ENCODE measurements around the gene GOLGA8N. TPM values are rescaled to one million over a fixed set of nuclear protein-coding genes. Genes with fewer than 3 reads are reported as not detected.
"Not testable (repeated sequence)": the region's sequence is repeated elsewhere in the genome, so short reads cannot be mapped to it uniquely, and the experiment has no call there.

GOLGA8N gene
- 0.45 TPM for polyA plus RNA-seq (2013, experiment 1 of 2)
- 0.25 TPM for polyA plus RNA-seq (2013, experiment 2 of 2)

DNA sequence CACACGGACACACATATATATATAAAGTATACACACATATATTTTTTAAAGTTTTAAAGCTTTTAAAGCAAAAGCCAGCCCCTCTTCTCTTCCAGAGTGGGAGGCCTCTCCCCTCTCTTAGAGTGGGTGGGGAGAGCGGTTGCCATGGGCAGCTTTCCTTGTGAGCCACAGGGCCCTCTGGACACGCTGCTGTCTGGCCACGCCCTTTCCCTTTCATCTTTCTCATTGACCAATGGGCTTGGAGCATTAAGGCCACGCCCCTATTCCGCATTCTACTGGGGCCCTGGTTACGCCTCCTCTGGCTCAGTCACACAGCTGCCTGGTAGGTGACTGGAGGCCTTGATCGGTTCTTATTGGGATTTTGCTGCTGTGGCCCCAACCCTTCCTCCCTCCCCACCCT lies at the start of gene GOLGA8N:
TSS of gene GOLGA8N (plus strand) at position 306 of the 400 bp plus-strand sequence.
- H2BK12ac ChIP-seq (ENCODE audit: low read length); H2BK15ac ChIP-seq (ENCODE audit: low read length); H3K23ac ChIP-seq (ENCODE audit: low read depth, low read length, poor library complexity); H3K27me3 ChIP-seq (ENCODE audit: control insufficient read depth in 3 of 3, insufficient read depth in 3 of 3, low read depth in 1 of 3, low read length in 3 of 3); DNase-seq (ENCODE audit: low spot score); H3K4me3 ChIP-seq (ENCODE audit: low read length in 2 of 2); H3K4ac ChIP-seq (ENCODE audit: low read length); H3K9me3 ChIP-seq (replicated peaks in 1 of 2; ENCODE audit: control insufficient read depth in 2 of 2, insufficient read depth in 1 of 2, low read depth in 1 of 2, low read length in 2 of 2); H3K4me2 ChIP-seq (ENCODE audit: insufficient read depth, low read length, poor library complexity, severe bottlenecking); H3K4me1 ChIP-seq (ENCODE audit: control insufficient read depth in 2 of 2, insufficient read depth in 1 of 2, low read depth in 1 of 2, low read length in 2 of 2); H3K18ac ChIP-seq (ENCODE audit: low read length); H2AK5ac ChIP-seq (ENCODE audit: low read depth, low read length); H4K91ac ChIP-seq (ENCODE audit: low read depth, low read length, poor library complexity); H2BK5ac ChIP-seq (ENCODE audit: low read length); H3K36me3 ChIP-seq (replicated peaks in 1 of 2; ENCODE audit: control insufficient read depth in 2 of 2, insufficient read depth in 2 of 2, low read length in 2 of 2); H2AFZ ChIP-seq (ENCODE audit: low read length); H3K27ac ChIP-seq (replicated peaks; ENCODE audit: low read length); H4K8ac ChIP-seq (ENCODE audit: low read depth, low read length); H3K14ac ChIP-seq (ENCODE audit: low read length); H3K9ac ChIP-seq (ENCODE audit: low read depth, low read length, poor library complexity); H2BK120ac ChIP-seq (ENCODE audit: low read depth, low read length); H3K79me1 ChIP-seq (ENCODE audit: low read depth, low read length): not testable (repeated sequence)
- WGBS, 2 donors (ENCODE audit: extremely low coverage in 2 of 2, insufficient read length in 2 of 2, insufficient replicate concordance in 1 of 2) = no CpG with 5 or more reads among the region's 8 CpGs

- H3K14ac ChIP-seq (ENCODE audit: low read length); H3K27ac ChIP-seq (replicated peaks; ENCODE audit: low read length); H3K9me3 ChIP-seq (replicated peaks in 1 of 2; ENCODE audit: control insufficient read depth in 2 of 2, insufficient read depth in 1 of 2, low read depth in 1 of 2, low read length in 2 of 2); H3K4me2 ChIP-seq (ENCODE audit: insufficient read depth, low read length, poor library complexity, severe bottlenecking); H3K4me3 ChIP-seq (ENCODE audit: low read length in 2 of 2); H2BK5ac ChIP-seq (ENCODE audit: low read length); H4K8ac ChIP-seq (ENCODE audit: low read depth, low read length); H3K4me1 ChIP-seq (ENCODE audit: control insufficient read depth in 2 of 2, insufficient read depth in 1 of 2, low read depth in 1 of 2, low read length in 2 of 2); H3K23ac ChIP-seq (ENCODE audit: low read depth, low read length, poor library complexity); H3K36me3 ChIP-seq (replicated peaks in 1 of 2; ENCODE audit: control insufficient read depth in 2 of 2, insufficient read depth in 2 of 2, low read length in 2 of 2); H2BK120ac ChIP-seq (ENCODE audit: low read depth, low read length); H3K79me1 ChIP-seq (ENCODE audit: low read depth, low read length); H3K4ac ChIP-seq (ENCODE audit: low read length); H4K91ac ChIP-seq (ENCODE audit: low read depth, low read length, poor library complexity); H3K27me3 ChIP-seq (ENCODE audit: control insufficient read depth in 3 of 3, insufficient read depth in 3 of 3, low read depth in 1 of 3, low read length in 3 of 3); H3K9ac ChIP-seq (ENCODE audit: low read depth, low read length, poor library complexity); H2BK12ac ChIP-seq (ENCODE audit: low read length); H2AK5ac ChIP-seq (ENCODE audit: low read depth, low read length); H2BK15ac ChIP-seq (ENCODE audit: low read length); H3K18ac ChIP-seq (ENCODE audit: low read length); H2AFZ ChIP-seq (ENCODE audit: low read length); DNase-seq (ENCODE audit: low spot score): not testable (repeated sequence)
- WGBS, 2 donors (ENCODE audit: extremely low coverage in 2 of 2, insufficient read length in 2 of 2, insufficient replicate concordance in 1 of 2) = no CpG with 5 or more reads among the region's 1 CpG
These were observed 49.8 kb upstream of the GOLGA8N start for GRCh38 chr15:32543456-32543855.

GRCh38 chr15:32545129-32545528 lies 48.1 kb upstream of the GOLGA8N start:
- not testable (repeated sequence) for H2AK5ac ChIP-seq (ENCODE audit: low read depth, low read length); H3K79me1 ChIP-seq (ENCODE audit: low read depth, low read length); H4K91ac ChIP-seq (ENCODE audit: low read depth, low read length, poor library complexity); H3K9me3 ChIP-seq (replicated peaks in 1 of 2; ENCODE audit: control insufficient read depth in 2 of 2, insufficient read depth in 1 of 2, low read depth in 1 of 2, low read length in 2 of 2); H2AFZ ChIP-seq (ENCODE audit: low read length); H3K27ac ChIP-seq (replicated peaks; ENCODE audit: low read length); H3K14ac ChIP-seq (ENCODE audit: low read length); H3K4me2 ChIP-seq (ENCODE audit: insufficient read depth, low read length, poor library complexity, severe bottlenecking); H3K36me3 ChIP-seq (replicated peaks in 1 of 2; ENCODE audit: control insufficient read depth in 2 of 2, insufficient read depth in 2 of 2, low read length in 2 of 2); H3K9ac ChIP-seq (ENCODE audit: low read depth, low read length, poor library complexity); H4K8ac ChIP-seq (ENCODE audit: low read depth, low read length); H2BK5ac ChIP-seq (ENCODE audit: low read length); H3K4me1 ChIP-seq (ENCODE audit: control insufficient read depth in 2 of 2, insufficient read depth in 1 of 2, low read depth in 1 of 2, low read length in 2 of 2); H3K4me3 ChIP-seq (ENCODE audit: low read length in 2 of 2); DNase-seq (ENCODE audit: low spot score); H3K27me3 ChIP-seq (ENCODE audit: control insufficient read depth in 3 of 3, insufficient read depth in 3 of 3, low read depth in 1 of 3, low read length in 3 of 3); H3K4ac ChIP-seq (ENCODE audit: low read length); H3K18ac ChIP-seq (ENCODE audit: low read length); H2BK12ac ChIP-seq (ENCODE audit: low read length); H2BK15ac ChIP-seq (ENCODE audit: low read length); H3K23ac ChIP-seq (ENCODE audit: low read depth, low read length, poor library complexity); H2BK120ac ChIP-seq (ENCODE audit: low read depth, low read length)
- no CpG with 5 or more reads among the region's 9 CpGs for WGBS, 2 donors (ENCODE audit: extremely low coverage in 2 of 2, insufficient read length in 2 of 2, insufficient replicate concordance in 1 of 2)

GRCh38 chr15:32554587-32554986 lies 38.7 kb upstream of the GOLGA8N start:
- not testable (repeated sequence) for DNase-seq (ENCODE audit: low spot score); H4K8ac ChIP-seq (ENCODE audit: low read depth, low read length); H2BK5ac ChIP-seq (ENCODE audit: low read length); H2BK15ac ChIP-seq (ENCODE audit: low read length); H2BK12ac ChIP-seq (ENCODE audit: low read length); H3K18ac ChIP-seq (ENCODE audit: low read length); H3K9me3 ChIP-seq (replicated peaks in 1 of 2; ENCODE audit: control insufficient read depth in 2 of 2, insufficient read depth in 1 of 2, low read depth in 1 of 2, low read length in 2 of 2); H2AFZ ChIP-seq (ENCODE audit: low read length); H3K36me3 ChIP-seq (replicated peaks in 1 of 2; ENCODE audit: control insufficient read depth in 2 of 2, insufficient read depth in 2 of 2, low read length in 2 of 2); H3K4me1 ChIP-seq (ENCODE audit: control insufficient read depth in 2 of 2, insufficient read depth in 1 of 2, low read depth in 1 of 2, low read length in 2 of 2); H3K4me3 ChIP-seq (ENCODE audit: low read length in 2 of 2); H2AK5ac ChIP-seq (ENCODE audit: low read depth, low read length); H3K4me2 ChIP-seq (ENCODE audit: insufficient read depth, low read length, poor library complexity, severe bottlenecking); H3K27ac ChIP-seq (replicated peaks; ENCODE audit: low read length); H3K23ac ChIP-seq (ENCODE audit: low read depth, low read length, poor library complexity); H3K27me3 ChIP-seq (ENCODE audit: control insufficient read depth in 3 of 3, insufficient read depth in 3 of 3, low read depth in 1 of 3, low read length in 3 of 3); H2BK120ac ChIP-seq (ENCODE audit: low read depth, low read length); H3K79me1 ChIP-seq (ENCODE audit: low read depth, low read length); H3K9ac ChIP-seq (ENCODE audit: low read depth, low read length, poor library complexity); H3K14ac ChIP-seq (ENCODE audit: low read length); H4K91ac ChIP-seq (ENCODE audit: low read depth, low read length, poor library complexity); H3K4ac ChIP-seq (ENCODE audit: low read length)
